Activated T-cell treated with anti-CD3 and anti-CD28 coated beads for 1 hour (primary cell): Measurements from ENCODE around the gene CNTNAP2.

Experiments
- DNase-seq: peaks from one replicate; pipeline ENCODE4 v3.0.0-alpha.2; 2020; ENCODE audit warnings: low read depth

Gene CNTNAP2

GRCh38 chr7:147858421-147858820 is 1741.8 kb downstream of the CNTNAP2 start:
- DNase-seq: no peak

GRCh38 chr7:147859033-147859432 is 1742.4 kb downstream of the CNTNAP2 start:
- no peak for DNase-seq

DNA sequence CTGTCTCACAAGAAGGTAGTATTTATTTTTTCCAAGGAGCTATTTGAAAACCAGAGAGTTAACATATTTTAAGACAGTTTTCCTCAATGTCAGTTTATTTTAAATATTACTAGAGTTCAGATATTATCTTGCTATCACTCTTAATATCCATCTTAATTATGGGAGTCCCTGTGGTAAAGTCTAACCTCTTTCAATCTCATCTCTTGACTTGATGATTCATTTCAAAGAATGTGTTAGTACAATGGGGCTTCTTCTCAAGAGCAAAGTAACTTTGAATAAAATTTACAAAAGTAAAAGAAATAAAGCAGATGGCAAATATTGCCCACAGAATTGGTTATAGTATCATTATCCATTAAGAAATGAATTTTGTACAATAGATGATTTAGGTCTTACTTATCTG is 1742.9 kb downstream of the CNTNAP2 start:
- DNase-seq: no peak

DNA sequence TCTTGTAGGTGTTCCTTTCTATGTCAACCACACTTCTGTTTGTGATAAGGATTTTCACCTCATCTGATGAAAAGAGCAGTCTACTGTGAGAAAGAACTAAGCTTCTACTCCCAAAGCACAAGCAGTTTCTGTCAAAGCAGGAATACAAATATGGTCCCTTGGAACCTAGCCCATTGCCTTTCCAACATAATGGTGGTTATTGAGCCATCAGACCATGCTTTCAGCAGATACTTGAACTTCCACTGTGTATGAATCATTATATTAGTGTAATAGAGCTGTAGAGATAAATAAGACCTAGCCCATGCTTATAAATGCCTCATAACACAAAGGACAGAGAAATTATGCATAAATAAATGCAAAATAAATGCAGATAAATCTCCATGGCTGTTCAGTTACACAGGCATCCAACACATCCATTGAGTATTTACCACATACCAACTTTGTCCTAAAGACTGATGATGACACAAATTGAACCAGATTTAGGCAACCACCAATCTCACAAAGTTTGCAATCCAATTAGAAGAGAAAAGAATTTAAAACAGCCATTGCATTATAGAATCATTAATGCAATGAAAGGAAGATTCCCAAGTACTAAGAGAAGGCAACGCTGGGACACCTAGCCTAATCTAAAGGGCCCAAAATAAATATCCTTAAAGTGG is 1744.6 kb downstream of the CNTNAP2 start:
- no peak for DNase-seq

DNA sequence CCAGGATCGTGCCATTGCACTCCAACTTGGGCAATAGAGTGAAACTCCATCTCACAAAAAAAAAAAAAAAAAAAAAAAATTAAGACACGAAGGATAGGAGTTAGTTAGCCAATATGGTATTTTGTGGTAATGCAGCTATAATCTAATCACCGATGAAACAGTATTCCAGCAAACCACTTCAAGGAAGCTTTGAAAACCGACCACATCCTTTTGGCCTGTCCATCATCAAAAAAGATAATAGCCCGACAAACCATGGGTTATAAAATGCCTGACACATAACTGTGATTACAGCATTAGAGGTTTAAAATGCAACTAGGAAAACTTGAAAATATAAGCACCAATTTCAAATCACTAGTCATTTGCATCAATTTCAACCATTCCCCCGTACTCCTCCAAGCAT is 1745.3 kb downstream of the CNTNAP2 start:
- no peak for DNase-seq

DNA sequence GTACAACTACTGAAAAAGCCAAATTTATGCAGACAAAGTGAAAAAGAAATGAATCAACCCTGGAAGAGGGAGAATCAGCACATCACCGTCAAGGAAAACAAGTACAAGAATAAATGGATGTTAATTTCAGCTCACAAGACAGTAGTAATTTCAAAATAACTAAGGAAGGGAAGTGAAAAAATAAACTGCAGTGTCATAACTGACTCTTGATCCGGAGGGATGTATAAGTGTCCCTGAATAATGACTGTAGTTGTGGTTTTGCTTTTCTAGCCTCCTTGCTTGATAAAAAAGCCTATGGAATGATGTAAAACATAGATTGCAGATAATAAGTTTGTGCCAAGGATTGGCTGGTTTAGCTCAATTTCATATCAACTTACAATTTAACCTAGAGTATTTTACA is 1752.9 kb downstream of the CNTNAP2 start:
- no peak for DNase-seq

- no peak for DNase-seq
Measured at GRCh38 chr7:147878912-147879661, 1762.5 kb downstream of the CNTNAP2 start.

DNA sequence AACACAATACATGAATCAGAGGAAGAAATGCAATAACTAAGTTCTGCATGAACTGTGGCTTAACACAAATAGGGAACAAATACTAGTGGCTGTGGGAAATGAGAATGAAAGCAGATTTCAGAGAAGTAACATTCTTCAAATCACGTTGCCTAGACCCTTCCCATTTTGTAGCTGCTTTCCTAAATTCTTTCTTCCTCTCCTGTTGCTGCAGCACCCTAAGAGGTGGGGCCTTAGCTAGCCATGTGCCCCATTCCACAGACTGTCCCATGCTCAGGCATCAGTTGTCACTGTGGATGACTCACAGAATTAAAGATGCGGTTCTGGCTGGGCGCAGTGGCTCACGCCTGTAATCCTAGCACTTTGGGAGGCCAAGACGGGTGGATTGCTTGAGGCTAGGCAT is 1769.3 kb downstream of the CNTNAP2 start:
- DNase-seq: no peak

GRCh38 chr7:147894271-147894670 is 1777.7 kb downstream of the CNTNAP2 start:
- no peak for DNase-seq

- no peak for DNase-seq
Measured at GRCh38 chr7:147896121-147896520, 1779.5 kb downstream of the CNTNAP2 start.

- DNase-seq: no peak
Measured at GRCh38 chr7:147903536-147904218, 1787.1 kb downstream of the CNTNAP2 start.

- DNase-seq: no peak
Measured at GRCh38 chr7:147904219-147904576, 1787.6 kb downstream of the CNTNAP2 start.

GRCh38 chr7:147909431-147910148 is 1793.0 kb downstream of the CNTNAP2 start:
- DNase-seq: no peak

DNA sequence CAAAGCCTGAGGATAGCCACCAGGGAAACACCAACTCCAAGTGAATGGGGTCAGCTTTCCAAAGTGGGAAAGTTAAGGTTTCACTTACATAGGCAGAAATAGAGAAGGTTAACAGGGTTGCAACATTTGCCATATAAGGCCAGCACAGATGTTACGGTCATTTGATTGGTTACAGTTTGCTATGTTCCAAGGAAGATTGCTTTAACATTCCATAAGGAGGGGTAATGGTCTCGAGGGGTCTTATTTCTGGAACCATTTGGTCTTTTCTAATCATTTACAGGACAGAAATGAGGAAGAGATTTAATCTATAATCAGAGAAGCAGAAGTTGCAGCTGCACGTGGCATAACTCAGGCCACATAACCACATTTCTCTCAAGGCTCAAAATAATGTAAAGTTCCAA is 1794.6 kb downstream of the CNTNAP2 start:
- no peak for DNase-seq

GRCh38 chr7:147912291-147912690 is 1795.7 kb downstream of the CNTNAP2 start:
- DNase-seq: no peak

GRCh38 chr7:147912946-147913638 is 1796.5 kb downstream of the CNTNAP2 start:
- DNase-seq: no peak

- DNase-seq: no peak
Measured at GRCh38 chr7:147915781-147916180, 1799.2 kb downstream of the CNTNAP2 start.

DNA sequence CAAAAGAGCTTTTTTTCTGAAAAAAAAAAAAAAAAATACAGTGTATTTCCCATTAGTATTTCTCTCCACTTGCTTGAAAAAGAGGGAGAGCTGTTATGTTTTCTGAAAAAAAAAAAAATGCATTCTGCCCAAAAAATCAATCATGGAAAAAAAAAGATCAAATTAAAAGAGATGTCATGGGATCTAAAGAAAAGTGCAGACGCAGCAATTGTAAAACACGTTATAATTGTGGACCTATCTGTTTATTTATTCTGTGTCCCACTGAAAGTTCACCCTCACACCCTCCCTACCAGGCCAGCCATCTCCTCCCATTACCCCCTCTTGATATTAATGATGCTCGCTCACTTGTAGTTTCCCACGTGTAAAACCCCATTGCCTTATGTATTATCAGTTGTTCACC is 1800.0 kb downstream of the CNTNAP2 start:
- DNase-seq: no peak

DNA sequence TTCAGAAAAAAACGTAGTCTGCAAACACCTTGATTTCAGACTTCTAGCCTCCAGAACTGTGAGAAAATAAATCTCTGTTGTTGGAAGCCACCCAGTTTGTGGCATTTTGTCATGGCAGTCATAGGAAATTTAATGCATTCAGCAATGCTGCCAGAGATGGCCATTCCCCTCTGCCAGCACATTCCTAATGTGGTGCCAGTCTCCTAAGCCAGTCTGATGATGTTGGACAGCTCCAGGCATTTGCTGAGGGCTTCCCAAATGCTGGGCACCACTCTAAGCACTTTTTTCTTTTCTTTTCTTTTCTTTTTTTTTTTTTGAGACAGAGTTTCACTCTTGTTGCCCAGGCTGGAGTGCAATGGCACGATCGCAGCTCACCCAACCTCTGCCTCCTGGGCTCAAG is 1807.2 kb downstream of the CNTNAP2 start:
- no peak for DNase-seq

- no peak for DNase-seq
Measured at GRCh38 chr7:147937428-147937827, 1820.8 kb downstream of the CNTNAP2 start.

- no peak for DNase-seq
Measured at GRCh38 chr7:147941381-147941780, 1824.8 kb downstream of the CNTNAP2 start.

- DNase-seq: no peak
Measured at GRCh38 chr7:147944321-147944720, 1827.7 kb downstream of the CNTNAP2 start.
